Astrocyte (in vitro differentiated cells and primary cell): ENCODE results near the gene KIF23. TPM values are rescaled to one million over a fixed set of nuclear protein-coding genes. Genes with fewer than 3 reads are reported as not detected.

Source experiments
- DNase-seq: peaks from one replicate; pipeline ENCODE4 v3.0.0-alpha.2; 2010; ENCODE audit warnings: low read depth
- FAIRE-seq: peaks from 2 replicates; lab custom pipeline; 2011; peaks lifted over from hg19 to GRCh38; lab: Jason Lieb, UNC
- H2AFZ ChIP-seq: 2 replicates; pipeline ENCODE4 v1.6.0; 2012; ENCODE audit warnings: low read depth, low read length, inconsistent platforms
- H3K27ac ChIP-seq: 2 replicates; pipeline ENCODE4 v1.5.1; 2011; ENCODE audit warnings: low read depth, low read length, inconsistent platforms
- H3K27me3 ChIP-seq: 2 replicates; pipeline ENCODE4 v1.6.0; 2011; ENCODE audit warnings: low read length, inconsistent platforms; ENCODE audit not compliant: insufficient read depth
- H3K36me3 ChIP-seq: 2 replicates; pipeline ENCODE4 v1.5.1; 2011; ENCODE audit warnings: low read length, inconsistent platforms; ENCODE audit not compliant: insufficient read depth
- H3K4me1 ChIP-seq: 2 replicates; pipeline ENCODE4 v1.5.1; 2011; ENCODE audit warnings: low read length, inconsistent platforms; ENCODE audit not compliant: insufficient read depth
- H3K4me2 ChIP-seq: 2 replicates; pipeline ENCODE4 v1.6.0; 2012; ENCODE audit warnings: low read length, inconsistent platforms
- H3K4me3 ChIP-seq: 2 replicates; pipeline ENCODE4 v1.5.1; 2011; ENCODE audit warnings: low read depth, mild to moderate bottlenecking, low read length, inconsistent platforms; ENCODE audit not compliant: insufficient read depth
- H3K79me2 ChIP-seq: 2 replicates; pipeline ENCODE4 v1.6.0; 2012; ENCODE audit warnings: mild to moderate bottlenecking, low read length, inconsistent platforms; ENCODE audit not compliant: insufficient read depth
- H3K9ac ChIP-seq: 2 replicates; pipeline ENCODE4 v1.6.0; 2012; ENCODE audit warnings: mild to moderate bottlenecking, low read length, inconsistent platforms
- H3K9me3 ChIP-seq: 2 replicates; pipeline ENCODE4 v1.5.1; 2012; ENCODE audit warnings: low read depth, mild to moderate bottlenecking, low read length, inconsistent platforms; ENCODE audit not compliant: insufficient read depth
- H4K20me1 ChIP-seq: 2 replicates; pipeline ENCODE4 v1.6.0; 2012; ENCODE audit warnings: low read length, inconsistent platforms; ENCODE audit not compliant: insufficient read depth
- H3K27ac Mint-ChIP-seq: one replicate; pipeline ENCODE4 v1.8.0; 2021; ENCODE audit warnings: mild to moderate bottlenecking, mixed read lengths; ENCODE audit not compliant: unreplicated experiment
- H3K27me3 Mint-ChIP-seq: one replicate; pipeline ENCODE4 v1.8.0; 2021; ENCODE audit warnings: low read depth, mixed read lengths; ENCODE audit not compliant: unreplicated experiment
- H3K36me3 Mint-ChIP-seq: one replicate; pipeline ENCODE4 v1.8.0; 2021; ENCODE audit warnings: low read depth, mixed read lengths; ENCODE audit not compliant: unreplicated experiment
- H3K4me1 Mint-ChIP-seq: one replicate; pipeline ENCODE4 v1.8.0; 2021; ENCODE audit warnings: low read depth, mixed read lengths; ENCODE audit not compliant: unreplicated experiment
- H3K4me3 Mint-ChIP-seq: one replicate; pipeline ENCODE4 v1.8.0; 2021; ENCODE audit warnings: mild to moderate bottlenecking, moderate library complexity, mixed read lengths; ENCODE audit not compliant: unreplicated experiment
- H3K9me3 Mint-ChIP-seq: one replicate; pipeline ENCODE4 v1.8.0; 2021; ENCODE audit warnings: mild to moderate bottlenecking, mixed read lengths; ENCODE audit not compliant: unreplicated experiment
- CTCF ChIP-seq: IDR thresholded peaks from 2 replicates; pipeline ENCODE4 v1.5.1; 2011; ENCODE audit warnings: low read depth, mild to moderate bottlenecking, inconsistent platforms, low read length, moderate library complexity; ENCODE audit not compliant: insufficient read depth
- EZH2 ChIP-seq: IDR thresholded peaks from 2 replicates; pipeline ENCODE4 v1.6.1; 2012; ENCODE audit warnings: mild to moderate bottlenecking, low read length, inconsistent platforms; ENCODE audit not compliant: insufficient read depth
- total RNA-seq: library from RNA; stranded (reverse); gene quantifications from 2 replicates; pipeline ENCODE4 v1.2.1, GENCODE V29; 2021

The KIF23 gene
- total RNA-seq, 1 donor from 2014 or later: 11.8 TPM

GRCh38 chr15:69386284-69386683 is 27.9 kb upstream of the KIF23 start:
- FAIRE-seq (no peak), DNase-seq (no peak)
- Histone ChIP-seq H4K20me1 (peaks cover 8% of the 10 kb centered on the region), H3K4me2 (no peak overlapping the region), H3K9ac (no peak overlapping the region), H3K27ac (no peak overlapping the region), H3K4me1 (peaks cover 8% of the 10 kb centered on the region), H2AFZ (no peak overlapping the region), H3K79me2 (no peaks in the 10 kb centered on the region), H3K36me3 (no peaks in the 10 kb centered on the region), H3K9me3 (no peaks in the 10 kb centered on the region), H3K4me3 (no peak overlapping the region), H3K27me3 (no peaks in the 10 kb centered on the region)
- Mint-ChIP-seq H3K4me1 (no peaks in the 10 kb centered on the region), H3K27me3 (peaks cover 18% of the 10 kb centered on the region), H3K4me3 (no peak overlapping the region), H3K36me3 (no peaks in the 10 kb centered on the region), H3K9me3 (no peaks in the 10 kb centered on the region), H3K27ac (no peak overlapping the region)
- TF ChIP-seq EZH2: no peak

GRCh38 chr15:69388260-69388705 is 25.9 kb upstream of the KIF23 start:
- H3K27ac Mint-ChIP-seq: no peak overlapping the region
- no peak overlapping the region for H3K4me3 Mint-ChIP-seq
- H3K4me1 Mint-ChIP-seq: peaks cover 7% of the 10 kb centered on the region
- H3K9me3 ChIP-seq: no peaks in the 10 kb centered on the region
- H4K20me1 ChIP-seq: peaks cover 8% of the 10 kb centered on the region
- no peak overlapping the region for H3K4me2 ChIP-seq
- H3K27me3 Mint-ChIP-seq: peaks cover 8% of the 10 kb centered on the region
- no peaks in the 10 kb centered on the region for H3K36me3 Mint-ChIP-seq
- no peak overlapping the region for H3K4me3 ChIP-seq
- no peaks in the 10 kb centered on the region for H3K79me2 ChIP-seq
- no peak overlapping the region for H2AFZ ChIP-seq
- no peak for DNase-seq
- TF ChIP-seq EZH2: no peak
- TF ChIP-seq CTCF: no peak
- no peak for FAIRE-seq
- H3K27me3 ChIP-seq: no peaks in the 10 kb centered on the region
- H3K4me1 ChIP-seq: peaks cover 8% of the 10 kb centered on the region
- H3K36me3 ChIP-seq: no peaks in the 10 kb centered on the region
- H3K9me3 Mint-ChIP-seq: no peaks in the 10 kb centered on the region
- no peak overlapping the region for H3K9ac ChIP-seq
- no peak overlapping the region for H3K27ac ChIP-seq

- no peak overlapping the region for H3K4me3 Mint-ChIP-seq
- FAIRE-seq: no peak
- no peak overlapping the region for H3K9ac ChIP-seq
Observed at GRCh38 chr15:69389426-69389825, 24.7 kb upstream of the KIF23 start.

More at GRCh38 chr15:69389426-69389825, 24.7 kb upstream of the KIF23 start:
- H2AFZ ChIP-seq: no peak overlapping the region
- H3K4me1 Mint-ChIP-seq: peaks cover 18% of the 10 kb centered on the region
- H3K79me2 ChIP-seq: no peaks in the 10 kb centered on the region
- no peak overlapping the region for H3K27ac Mint-ChIP-seq
- peaks cover 8% of the 10 kb centered on the region for H3K27me3 Mint-ChIP-seq
- H3K9me3 ChIP-seq: no peaks in the 10 kb centered on the region
- H3K27ac ChIP-seq: no peak overlapping the region
- no peak overlapping the region for H3K4me2 ChIP-seq
- no peak for DNase-seq
- no peaks in the 10 kb centered on the region for H3K9me3 Mint-ChIP-seq
- TF ChIP-seq EZH2: no peak
- TF ChIP-seq CTCF: no peak
- H3K36me3 Mint-ChIP-seq: no peaks in the 10 kb centered on the region
- H3K36me3 ChIP-seq: no peaks in the 10 kb centered on the region
- peaks cover 13% of the 10 kb centered on the region for H4K20me1 ChIP-seq
- H3K4me1 ChIP-seq: peaks cover 18% of the 10 kb centered on the region
- no peaks in the 10 kb centered on the region for H3K27me3 ChIP-seq
- H3K4me3 ChIP-seq: no peak overlapping the region
